Effector CD8-positive, alpha-beta T cell (primary cell): Measurements from ENCODE around the gene CYP2A13.
"Not testable (repeated sequence)": the region's sequence is repeated elsewhere in the genome, so short reads cannot be mapped to it uniquely, and the experiment has no call there.

Source experiments
- DNase-seq: peaks from one replicate; lab custom pipeline; 2025; lab: John Stamatoyannopoulos, UW
- total RNA-seq, 4 experiments: gene quantifications; one replicate each; lab custom pipeline; 2026; lab: John Stamatoyannopoulos, UW

CYP2A13 gene, protein sequence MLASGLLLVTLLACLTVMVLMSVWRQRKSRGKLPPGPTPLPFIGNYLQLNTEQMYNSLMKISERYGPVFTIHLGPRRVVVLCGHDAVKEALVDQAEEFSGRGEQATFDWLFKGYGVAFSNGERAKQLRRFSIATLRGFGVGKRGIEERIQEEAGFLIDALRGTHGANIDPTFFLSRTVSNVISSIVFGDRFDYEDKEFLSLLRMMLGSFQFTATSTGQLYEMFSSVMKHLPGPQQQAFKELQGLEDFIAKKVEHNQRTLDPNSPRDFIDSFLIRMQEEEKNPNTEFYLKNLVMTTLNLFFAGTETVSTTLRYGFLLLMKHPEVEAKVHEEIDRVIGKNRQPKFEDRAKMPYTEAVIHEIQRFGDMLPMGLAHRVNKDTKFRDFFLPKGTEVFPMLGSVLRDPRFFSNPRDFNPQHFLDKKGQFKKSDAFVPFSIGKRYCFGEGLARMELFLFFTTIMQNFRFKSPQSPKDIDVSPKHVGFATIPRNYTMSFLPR
- 0 reads per million in 4 experiments for total RNA-seq

DNA sequence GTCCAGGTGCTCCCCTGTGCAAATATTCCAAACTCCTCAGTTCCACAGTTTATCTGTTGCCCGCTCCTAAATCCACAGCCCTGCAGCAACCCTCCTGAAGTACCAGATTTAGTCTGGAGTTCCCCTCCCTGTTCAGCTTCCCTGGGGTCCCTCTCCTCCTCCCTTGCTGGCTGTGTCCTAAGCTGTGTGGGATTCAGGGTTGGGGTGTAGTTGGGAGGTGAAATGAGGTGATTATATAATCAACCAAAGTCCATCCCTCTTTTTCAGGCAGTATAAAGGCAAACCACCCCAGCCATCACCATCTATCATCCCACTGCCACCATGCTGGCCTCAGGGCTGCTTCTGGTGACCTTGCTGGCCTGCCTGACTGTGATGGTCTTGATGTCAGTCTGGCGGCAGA lies at the start of gene CYP2A13:
Gene CYP2A13, plus strand, starts transcription at position 301 of the 400 bp plus-strand sequence. Its CDS starts 21 bp downstream, at position 322.
- DNase-seq, result no peak

- no peak for DNase-seq
Measured at GRCh38 chr19:41039806-41040205, 48.4 kb upstream of the CYP2A13 start.

DNA sequence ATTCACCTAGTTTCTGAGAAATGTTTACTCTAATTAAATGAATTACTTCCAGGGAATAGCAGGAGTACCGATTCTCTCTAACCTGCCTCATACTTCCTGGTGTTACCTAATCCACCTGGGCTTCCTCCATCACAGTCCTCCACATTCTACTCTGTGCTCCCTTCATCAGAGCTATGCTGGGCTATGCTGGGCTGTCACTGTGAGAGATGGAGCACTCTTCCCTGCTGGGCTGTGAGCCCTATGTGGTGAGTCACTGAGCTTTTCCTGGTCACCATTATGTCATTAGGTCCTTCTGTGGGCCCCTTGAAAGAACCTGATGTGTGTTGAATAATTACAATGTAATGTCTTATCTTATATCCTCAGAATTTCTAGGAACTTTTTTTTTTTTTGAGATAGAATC lies 43.2 kb upstream of the CYP2A13 start:
- DNase-seq, result not testable (repeated sequence)

GRCh38 chr19:41050426-41050825 lies 37.8 kb upstream of the CYP2A13 start:
- DNase-seq, result no peak

GRCh38 chr19:41052162-41052561 lies 36.1 kb upstream of the CYP2A13 start:
- not testable (repeated sequence) for DNase-seq

GRCh38 chr19:41053331-41053730 lies 34.9 kb upstream of the CYP2A13 start:
- DNase-seq, result not testable (repeated sequence)

DNA sequence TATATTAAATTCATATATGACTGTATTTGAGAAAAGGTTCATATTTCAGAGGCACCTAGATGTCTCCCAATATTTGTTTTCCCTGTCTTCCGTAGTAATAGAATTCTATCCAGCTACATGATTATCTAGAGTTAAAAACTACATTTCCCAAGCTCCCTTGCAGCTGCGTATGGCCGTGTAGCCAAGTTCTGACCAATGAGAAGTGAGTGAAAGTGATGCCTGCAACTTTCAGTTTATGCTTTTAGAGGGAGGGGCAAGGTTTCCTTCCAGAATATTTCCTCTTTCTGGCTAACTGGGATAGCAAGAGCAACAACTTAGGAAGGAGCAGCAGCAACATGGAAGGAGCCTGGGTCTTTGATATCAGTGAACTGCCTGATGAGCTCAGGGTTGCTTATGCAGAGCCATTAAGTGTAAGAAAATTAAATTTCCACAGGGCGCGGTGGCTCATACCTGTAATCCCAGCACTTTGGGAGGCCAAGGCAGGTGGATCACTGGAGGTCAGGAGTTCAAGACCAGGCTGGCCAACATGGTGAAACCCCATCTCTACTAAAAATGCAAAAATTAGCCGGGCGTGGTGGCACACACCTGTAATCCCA lies 23.2 kb upstream of the CYP2A13 start:
- no peak for DNase-seq

- DNase-seq, result no peak
Measured at GRCh38 chr19:41076286-41076685, 12.0 kb upstream of the CYP2A13 start.

DNA sequence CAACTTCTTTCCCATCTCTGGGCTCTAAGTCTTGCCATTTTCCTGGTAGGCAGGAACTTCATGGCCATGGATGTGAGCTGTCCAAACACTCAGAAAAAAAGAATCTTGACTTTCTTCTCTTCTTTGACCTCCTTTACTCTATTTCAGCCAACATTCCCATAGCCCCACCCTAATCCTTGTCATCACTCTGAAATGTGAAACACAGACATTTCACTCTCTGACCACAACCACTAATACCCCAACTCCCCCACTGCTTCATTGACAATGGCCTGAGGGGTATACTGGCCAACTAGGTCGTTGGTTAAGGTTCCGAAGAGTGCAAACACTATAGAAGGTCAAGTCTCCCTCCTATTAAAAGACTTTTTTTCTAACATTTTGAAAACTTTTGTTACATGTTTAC lies 4.7 kb upstream of the CYP2A13 start:
- DNase-seq, result no peak

GRCh38 chr19:41085748-41086415 lies 2.4 kb upstream of the CYP2A13 start:
- DNase-seq, result no peak

DNA sequence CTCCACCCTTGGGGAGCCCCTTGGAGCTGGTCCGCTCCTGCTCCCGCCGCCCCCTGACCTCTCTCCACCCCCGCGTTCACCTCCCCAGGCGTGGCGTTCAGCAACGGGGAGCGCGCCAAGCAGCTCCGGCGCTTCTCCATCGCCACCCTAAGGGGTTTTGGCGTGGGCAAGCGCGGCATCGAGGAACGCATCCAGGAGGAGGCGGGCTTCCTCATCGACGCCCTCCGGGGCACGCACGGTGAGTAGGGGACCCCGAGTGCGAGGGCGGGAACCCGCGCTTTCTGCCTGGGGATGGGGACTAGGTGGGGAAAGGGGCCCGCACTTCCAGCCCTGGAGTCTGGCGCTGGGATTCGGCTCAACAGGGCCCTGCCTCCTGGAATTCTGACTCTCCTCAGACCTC lies 1.7 kb downstream of the CYP2A13 start:
- no peak for DNase-seq

- DNase-seq, result no peak
Measured at GRCh38 chr19:41095703-41096102, 7.5 kb downstream of the CYP2A13 start.

- DNase-seq, result no peak
Measured at GRCh38 chr19:41096353-41096752, 8.1 kb downstream of the CYP2A13 start.

DNA sequence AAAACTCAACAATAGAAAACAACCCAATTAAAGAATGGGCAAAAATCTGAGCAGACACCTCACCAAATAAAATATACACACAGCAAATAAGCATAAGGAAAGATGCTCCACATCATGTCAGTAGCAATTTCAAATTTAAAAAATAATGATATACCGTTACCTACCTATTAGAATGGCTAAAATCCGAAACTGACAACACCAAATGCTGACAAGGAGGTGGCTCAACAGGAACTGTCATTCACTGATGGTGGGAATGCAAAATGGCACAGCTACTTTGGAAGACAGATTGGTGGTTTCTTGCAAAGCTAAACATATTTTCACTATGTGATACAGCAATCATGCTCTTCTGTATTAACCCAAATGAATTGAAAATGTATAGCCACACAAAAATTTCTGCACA lies 9.1 kb downstream of the CYP2A13 start:
- DNase-seq, result no peak

GRCh38 chr19:41098762-41099161 lies 10.5 kb downstream of the CYP2A13 start:
- no peak for DNase-seq

GRCh38 chr19:41102210-41102609 lies 14.0 kb downstream of the CYP2A13 start:
- not testable (repeated sequence) for DNase-seq

DNA sequence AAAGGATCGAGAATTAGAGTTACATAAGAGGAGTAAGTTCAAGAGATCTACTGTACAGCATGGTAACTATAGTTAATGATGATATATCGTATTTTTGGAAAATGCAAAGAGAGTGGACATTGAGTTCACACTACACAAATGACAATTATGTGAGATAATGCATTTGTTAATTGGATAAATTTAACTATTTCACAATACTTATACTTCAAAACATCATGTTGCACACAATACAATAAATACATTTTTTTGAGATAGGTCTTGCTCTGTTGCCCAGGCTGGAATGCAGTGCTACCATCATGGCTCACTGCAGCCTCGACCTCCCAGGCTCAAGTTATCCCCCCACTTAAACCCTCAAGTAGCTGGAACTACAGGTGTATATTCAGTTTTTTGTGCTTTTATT lies 17.9 kb downstream of the CYP2A13 start:
- DNase-seq, result no peak

- DNase-seq, result no peak
Measured at GRCh38 chr19:41111296-41111695, 23.0 kb downstream of the CYP2A13 start.

GRCh38 chr19:41111750-41112295 lies 23.6 kb downstream of the CYP2A13 start:
- DNase-seq, result no peak

- DNase-seq, result no peak
Measured at GRCh38 chr19:41112728-41113290, 24.6 kb downstream of the CYP2A13 start.

DNA sequence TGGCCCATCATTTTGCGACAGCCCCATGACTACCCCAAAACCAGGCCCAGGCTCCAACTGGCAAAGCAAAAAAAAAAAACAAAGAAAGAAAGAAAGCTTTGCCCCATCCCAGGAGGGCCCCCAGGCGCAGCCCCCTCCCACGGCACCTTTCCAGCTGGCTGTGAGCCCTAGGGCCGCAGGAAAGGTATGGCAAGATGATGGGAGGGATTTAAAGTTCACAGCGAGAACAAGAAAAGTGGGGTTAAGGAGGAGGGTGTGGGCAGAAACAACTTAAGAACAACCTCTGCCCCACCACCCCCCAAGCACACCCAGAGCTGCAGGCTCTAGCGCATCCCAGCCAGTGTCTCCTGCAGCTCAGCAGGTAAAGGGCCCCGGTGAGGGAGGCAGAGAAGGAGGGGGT lies 25.9 kb downstream of the CYP2A13 start, which contains the start of gene CYP2F1:
Gene CYP2F1, plus strand, starts transcription at position 301 of the 400 bp plus-strand sequence. CDS start 1,757 bp downstream, outside the sequence.
- DNase-seq, result no peak

- DNase-seq, result no peak
Measured at GRCh38 chr19:41116261-41116660, 28.0 kb downstream of the CYP2A13 start.
